Vagina (tissue), 2 donors: Measurements from ENCODE around the gene ETHE1. TPM values are rescaled to one million over a fixed set of nuclear protein-coding genes. Genes with fewer than 3 reads are reported as not detected.

ENCODE experiments used
- DNase-seq, 2 donors: peaks; one replicate each; pipeline ENCODE4 v3.0.0-alpha.2; 2017; ENCODE audit errors: extremely low spot score in 2 of 2
- H3K27ac ChIP-seq: fragments of 200-600 bp; sonication (generic); one replicate; pipeline ENCODE4 v1.5.1; 2019
- H3K27me3 ChIP-seq: fragments of 200-600 bp; sonication (generic); one replicate; pipeline ENCODE4 v1.5.1; 2019
- H3K36me3 ChIP-seq, 2 donors: fragments of 200-600 bp; sonication (generic); one replicate each; pipeline ENCODE4 v1.5.1; 2017 to 2019
- H3K4me1 ChIP-seq: fragments of 200-600 bp; sonication (generic); one replicate; pipeline ENCODE4 v1.5.1; 2019
- H3K4me3 ChIP-seq, 2 donors: fragments of 200-600 bp; sonication (generic); 1 replicate in 1 of 2; 2 replicates in 1 of 2; pipeline ENCODE4 v1.5.1; 2016 to 2019
- H3K9me3 ChIP-seq: fragments of 200-600 bp; sonication (generic); one replicate; pipeline ENCODE4 v1.5.1; 2019
- POLR2A ChIP-seq, 2 donors: fragments of 450-650 bp; IDR thresholded peaks; one replicate each; pipeline ENCODE4 v1.6.1; 2017; ENCODE audit warnings: antibody characterized with exemption in 2 of 2, mild to moderate bottlenecking in 2 of 2, moderate library complexity in 2 of 2
- POLR2AphosphoS5 ChIP-seq, 2 donors: sonication (generic); formaldehyde crosslinking; IDR thresholded peaks; one replicate each; pipeline ENCODE4 v1.9.0; 2017; ENCODE audit warnings: antibody characterized with exemption in 2 of 2, mild to moderate bottlenecking in 2 of 2, low read depth in 1 of 2; ENCODE audit not compliant: insufficient read depth in 1 of 2
- intact Hi-C: fragments of 100-400 bp; cut with DNase I; formaldehyde crosslinking; loops from one replicate; pipeline ENCODE4 v1.15.1; 2023
- total RNA-seq: library from RNA; depleted of rRNA; stranded (reverse); fragments of >200 nt; gene quantifications from one replicate; pipeline ENCODE4 v1.2.3, GENCODE V29; 2016
- TF ChIP-seq, protein P1 (sequence below), 3 experiments: fragments of 450-650 bp in 2 of 3; fragments of 200-600 bp in 1 of 3; sonication (generic) in 1 of 3; IDR thresholded peaks; one replicate each; pipeline ENCODE4 v1.5.1; 2017 to 2019; ENCODE audit warnings: antibody characterized with exemption in 3 of 3, mild to moderate bottlenecking in 2 of 3, moderate library complexity in 2 of 3

The ETHE1 gene
- total RNA-seq, 1 donor from 2014 or later, result 74.4 TPM

DNA sequence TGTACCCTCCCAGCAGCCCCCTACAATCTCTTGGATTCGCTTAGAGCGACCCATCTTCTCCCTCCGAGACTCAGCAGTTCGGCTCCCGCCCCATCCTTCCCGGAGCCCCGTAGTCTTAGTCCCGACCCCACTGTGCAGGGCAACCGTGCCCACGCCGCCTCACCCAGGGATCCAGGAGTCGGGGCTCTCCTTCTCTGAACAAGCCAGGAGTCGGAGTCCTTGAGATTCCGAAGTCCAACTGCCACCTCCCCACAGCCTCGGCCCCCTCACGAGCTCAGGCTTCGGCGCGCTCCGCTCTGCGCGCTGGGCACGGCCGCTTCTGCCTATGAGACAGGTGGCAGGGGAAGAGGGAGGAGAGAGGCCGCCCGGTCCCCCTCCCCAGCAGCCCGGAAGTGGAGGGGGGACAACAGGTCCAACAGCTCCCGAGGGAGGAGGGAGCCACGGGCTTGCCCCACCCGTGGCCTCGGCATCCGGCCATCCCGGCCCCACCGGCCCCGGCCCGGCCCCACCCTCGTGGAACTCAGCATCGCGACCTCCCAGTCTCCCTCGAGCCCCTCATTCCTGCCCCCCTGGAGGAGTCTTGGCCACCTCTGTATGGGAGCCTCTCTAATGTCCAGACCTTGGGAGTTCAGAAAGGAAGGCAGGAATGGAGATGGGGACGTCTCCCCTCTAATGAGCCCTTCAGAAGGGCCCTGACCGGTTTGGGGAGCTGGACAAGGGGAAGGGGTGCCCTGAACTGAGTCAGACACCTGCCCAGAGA lies 22.4 kb downstream of the ETHE1 start, which contains the start of gene PHLDB3:
PHLDB3 (minus strand) TSS at position 321 of the 760 bp plus-strand sequence. CDS start 628 bp downstream, outside the sequence.
- Histone ChIP-seq H3K4me1 (peaks cover 34% of the 10 kb centered on the region), H3K27ac (peak within 1 kb of the TSS; percentile 91), H3K9me3 (no peaks in the 10 kb centered on the region), H3K36me3 (peaks cover 0 to 9% of the 10 kb centered on the region in 2 donors), H3K27me3 (no peaks in the 10 kb centered on the region), H3K4me3 (peak within 1 kb of the TSS; percentile 81 to 87)
- no peak for TF ChIP-seq POLR2A (IDR thresholded peaks at IDR 0.05)
- TF ChIP-seq, protein P1, sequence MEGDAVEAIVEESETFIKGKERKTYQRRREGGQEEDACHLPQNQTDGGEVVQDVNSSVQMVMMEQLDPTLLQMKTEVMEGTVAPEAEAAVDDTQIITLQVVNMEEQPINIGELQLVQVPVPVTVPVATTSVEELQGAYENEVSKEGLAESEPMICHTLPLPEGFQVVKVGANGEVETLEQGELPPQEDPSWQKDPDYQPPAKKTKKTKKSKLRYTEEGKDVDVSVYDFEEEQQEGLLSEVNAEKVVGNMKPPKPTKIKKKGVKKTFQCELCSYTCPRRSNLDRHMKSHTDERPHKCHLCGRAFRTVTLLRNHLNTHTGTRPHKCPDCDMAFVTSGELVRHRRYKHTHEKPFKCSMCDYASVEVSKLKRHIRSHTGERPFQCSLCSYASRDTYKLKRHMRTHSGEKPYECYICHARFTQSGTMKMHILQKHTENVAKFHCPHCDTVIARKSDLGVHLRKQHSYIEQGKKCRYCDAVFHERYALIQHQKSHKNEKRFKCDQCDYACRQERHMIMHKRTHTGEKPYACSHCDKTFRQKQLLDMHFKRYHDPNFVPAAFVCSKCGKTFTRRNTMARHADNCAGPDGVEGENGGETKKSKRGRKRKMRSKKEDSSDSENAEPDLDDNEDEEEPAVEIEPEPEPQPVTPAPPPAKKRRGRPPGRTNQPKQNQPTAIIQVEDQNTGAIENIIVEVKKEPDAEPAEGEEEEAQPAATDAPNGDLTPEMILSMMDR (IDR thresholded peaks at IDR 0.05), result no peak
- no peak for TF ChIP-seq POLR2AphosphoS5 (IDR thresholded peaks at IDR 0.05; ENCODE audit: insufficient read depth in 1 of 2, low read depth in 1 of 2)
- DNase-seq, result no peak
- intact Hi-C loops, result loop anchor here (5.0 kb wide), 1 partner anchor 42 kb away; no protein-coding TSS in a partner anchor

DNA sequence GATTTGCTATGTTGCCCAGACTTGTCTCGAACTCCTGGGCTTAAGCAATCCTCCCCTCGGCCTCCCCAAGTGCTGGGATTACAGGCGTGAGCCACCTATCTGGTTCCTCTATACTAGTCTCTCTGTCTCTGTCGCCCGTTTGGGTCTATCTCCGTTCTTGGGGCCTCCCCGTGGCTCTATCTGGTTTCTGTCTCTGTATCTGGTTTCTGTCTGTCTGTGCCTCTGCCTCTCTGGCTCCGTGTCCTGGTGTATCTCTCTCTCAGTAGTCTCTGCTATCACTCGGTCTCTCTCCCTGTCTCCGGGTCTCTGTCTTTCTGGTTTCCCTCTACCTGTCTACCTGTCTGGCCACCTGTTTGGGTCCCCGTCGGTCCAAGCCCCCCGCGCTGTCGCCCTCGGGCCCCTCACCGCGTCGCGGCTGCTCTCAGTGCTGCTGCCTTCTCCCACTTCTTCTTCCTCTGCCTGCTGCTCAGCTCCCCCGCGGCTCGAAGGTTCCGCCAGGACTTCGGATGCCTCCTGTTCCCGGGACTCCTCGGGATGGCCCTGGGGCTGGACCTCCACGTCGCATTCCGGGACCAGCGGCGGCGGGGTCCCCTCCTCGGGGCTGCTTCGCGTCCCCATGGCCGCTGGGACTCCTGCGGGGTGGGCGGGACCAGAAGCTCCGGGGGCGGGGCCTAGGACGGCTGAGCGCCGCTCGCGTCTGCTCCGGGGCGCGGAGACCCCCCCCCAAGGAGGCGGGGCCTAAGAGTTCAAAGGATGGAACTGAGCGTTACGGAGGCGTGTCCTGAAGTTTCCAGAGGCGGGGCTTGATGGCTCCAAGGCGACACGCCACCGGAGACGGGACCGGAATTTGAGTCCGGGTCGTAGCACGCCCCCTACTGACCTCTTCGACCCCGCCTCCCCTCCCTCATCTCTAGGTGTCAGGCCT lies 23.2 kb downstream of the ETHE1 start:
- H3K27me3 ChIP-seq, result no peaks in the 10 kb centered on the region
- no peaks in the 10 kb centered on the region for H3K9me3 ChIP-seq
- peaks cover 39% of the 10 kb centered on the region for H3K4me1 ChIP-seq
- TF ChIP-seq, protein P1 (IDR thresholded peaks at IDR 0.05), result peak in 1 of 3 experiments; percentile 48
- TF ChIP-seq POLR2AphosphoS5 (IDR thresholded peaks at IDR 0.05; ENCODE audit: insufficient read depth in 1 of 2, low read depth in 1 of 2), result peak; percentile 67 to 92
- peak in 1 of 2 donors; percentile 32 for TF ChIP-seq POLR2A (IDR thresholded peaks at IDR 0.05)
- peak overlapping the region; percentile 81 to 87 for H3K4me3 ChIP-seq
- H3K36me3 ChIP-seq, result peaks cover 0 to 5% of the 10 kb centered on the region in 2 donors
- intact Hi-C loops, result loop anchor here (5.0 kb wide), 1 partner anchor 41 kb away; no protein-coding TSS in a partner anchor
- peak overlapping the region; percentile 91 for H3K27ac ChIP-seq
- DNase-seq, result peak in 1 of 2 donors; percentile 95

DNA sequence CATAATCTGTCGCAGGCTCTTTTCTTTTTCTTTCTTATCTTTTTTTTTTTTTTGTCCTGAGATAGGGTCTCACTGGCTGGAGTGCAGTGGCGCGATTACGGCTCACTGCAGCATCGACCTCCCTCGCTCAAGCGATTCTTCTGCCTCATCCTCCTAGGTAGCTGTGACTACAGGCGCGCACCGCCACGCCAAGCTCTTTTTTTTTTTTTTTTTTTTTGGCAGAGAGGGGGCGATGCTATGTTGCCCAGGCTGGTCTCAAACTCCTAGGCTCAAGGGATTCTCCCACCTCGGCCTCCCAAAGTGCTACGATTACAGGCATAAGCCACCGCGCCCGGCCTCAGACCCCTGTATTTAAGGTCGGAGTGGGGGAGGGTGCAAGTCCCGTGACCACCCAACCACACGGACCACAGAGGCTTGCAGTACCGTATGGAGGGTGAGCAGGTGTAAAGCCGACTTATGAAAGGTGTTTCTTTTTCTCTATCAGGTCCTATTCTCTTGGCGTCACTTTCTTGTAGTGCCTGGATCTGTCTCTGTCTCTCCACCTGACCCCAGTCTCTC lies 24.5 kb downstream of the ETHE1 start:
- intact Hi-C loops, result loop anchor here (5.0 kb wide), 1 partner anchor 40 kb away; no protein-coding TSS in a partner anchor
- DNase-seq, result no peak
- H3K27ac ChIP-seq, result no peak overlapping the region
- peaks cover 0 to 6% of the 10 kb centered on the region in 2 donors for H3K36me3 ChIP-seq
- no peaks in the 10 kb centered on the region for H3K27me3 ChIP-seq
- peak overlapping the region in 1 of 2 donors; percentile 87 for H3K4me3 ChIP-seq
- H3K4me1 ChIP-seq, result peaks cover 39% of the 10 kb centered on the region
- TF ChIP-seq POLR2A (IDR thresholded peaks at IDR 0.05), result no peak
- TF ChIP-seq, protein P1 (IDR thresholded peaks at IDR 0.05), result no peak
- TF ChIP-seq POLR2AphosphoS5 (IDR thresholded peaks at IDR 0.05; ENCODE audit: insufficient read depth in 1 of 2, low read depth in 1 of 2), result no peak
- no peaks in the 10 kb centered on the region for H3K9me3 ChIP-seq

DNA sequence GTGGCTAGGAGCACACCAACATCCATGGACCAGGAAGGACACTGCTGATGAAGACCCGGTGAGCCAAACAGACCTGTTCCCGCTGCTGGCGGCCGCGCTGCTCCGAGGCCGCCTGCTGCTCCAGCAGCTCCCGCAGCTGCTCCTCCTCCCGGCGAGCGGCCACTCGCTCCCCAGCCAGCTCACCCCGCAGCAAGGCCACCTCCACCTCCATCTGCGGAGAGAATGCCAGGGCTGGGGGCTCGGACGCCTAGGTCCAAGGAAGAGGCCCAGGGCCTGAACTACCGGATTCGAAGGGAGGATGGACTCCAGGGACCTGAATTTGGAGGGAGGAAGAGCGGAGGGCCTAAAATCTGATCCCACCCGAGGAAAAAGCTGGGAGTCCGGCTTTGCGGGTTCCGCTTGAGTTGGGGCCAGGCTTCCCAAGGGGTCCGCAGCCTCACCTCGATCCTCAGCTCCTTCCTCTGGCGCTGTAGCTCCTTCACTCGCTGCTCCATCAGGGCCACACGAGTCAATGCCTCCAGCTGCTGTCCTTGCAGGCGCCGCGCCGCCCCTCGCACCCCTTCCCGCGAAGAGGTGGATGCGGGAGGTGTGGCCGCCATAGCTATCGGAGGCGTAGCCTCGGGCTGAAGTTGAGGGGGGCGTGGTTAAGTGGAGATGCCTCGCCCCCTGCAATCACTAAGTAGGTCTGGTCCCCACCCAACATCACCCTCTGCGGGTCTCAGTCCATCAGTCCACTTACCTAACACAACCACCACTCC lies 25.2 kb downstream of the ETHE1 start:
- no peaks in the 10 kb centered on the region for H3K9me3 ChIP-seq
- no peaks in the 10 kb centered on the region for H3K27me3 ChIP-seq
- TF ChIP-seq, protein P1 (IDR thresholded peaks at IDR 0.05), result no peak
- TF ChIP-seq POLR2A (IDR thresholded peaks at IDR 0.05), result no peak
- no peak for TF ChIP-seq POLR2AphosphoS5 (IDR thresholded peaks at IDR 0.05; ENCODE audit: insufficient read depth in 1 of 2, low read depth in 1 of 2)
- DNase-seq, result no peak
- intact Hi-C loops, result loop anchor here (5.0 kb wide), 1 partner anchor 40 kb away; no protein-coding TSS in a partner anchor
- peak overlapping the region in 1 of 2 donors; percentile 34 for H3K4me3 ChIP-seq
- H3K27ac ChIP-seq, result no peak overlapping the region
- peaks cover 39% of the 10 kb centered on the region for H3K4me1 ChIP-seq
- peaks cover 0 to 12% of the 10 kb centered on the region in 2 donors for H3K36me3 ChIP-seq
